Duodenal mucosa (tissue), 2 donors: ENCODE measurements around the gene RTN1.

ENCODE experiments used
- H3K27ac ChIP-seq: one replicate; pipeline ENCODE4 v1.7.0; 2013; ENCODE audit warnings: low read depth, low read length
- H3K27me3 ChIP-seq, 2 donors: one replicate each; pipeline ENCODE4 v1.7.0; 2013; ENCODE audit warnings: low read length in 2 of 2, control low read depth in 1 of 2; ENCODE audit not compliant: insufficient read depth in 2 of 2, control insufficient read depth in 1 of 2
- H3K36me3 ChIP-seq, 2 donors: one replicate each; pipeline ENCODE4 v1.7.0; 2013; ENCODE audit warnings: low read length in 2 of 2, control low read depth in 1 of 2; ENCODE audit not compliant: insufficient read depth in 2 of 2, control insufficient read depth in 1 of 2
- H3K4me1 ChIP-seq, 2 donors: one replicate each; pipeline ENCODE4 v1.7.0; 2013; ENCODE audit warnings: low read length in 2 of 2, control low read depth in 1 of 2; ENCODE audit not compliant: insufficient read depth in 2 of 2, control insufficient read depth in 1 of 2
- H3K4me3 ChIP-seq, 2 donors: one replicate each; pipeline ENCODE4 v1.7.0; 2013; ENCODE audit warnings: low read length in 2 of 2, low read depth in 1 of 2
- H3K9ac ChIP-seq, 2 donors: one replicate each; pipeline ENCODE4 v1.7.0; 2013; ENCODE audit warnings: low read length in 2 of 2, low read depth in 1 of 2
- H3K9me3 ChIP-seq, 2 donors: one replicate each; pipeline ENCODE4 v1.7.0; 2013; ENCODE audit warnings: low read length in 2 of 2, control low read depth in 1 of 2; ENCODE audit not compliant: control insufficient read depth in 1 of 2

The RTN1 gene

GRCh38 chr14:59850458-59850857, 20.1 kb downstream of the RTN1 start:
- no peak overlapping the region for H3K27ac ChIP-seq
- no peak overlapping the region for H3K9ac ChIP-seq
- no peaks in the 10 kb centered on the region for H3K36me3 ChIP-seq
- no peaks in the 10 kb centered on the region for H3K9me3 ChIP-seq
- peaks cover 5 to 20% of the 10 kb centered on the region in 2 donors for H3K4me1 ChIP-seq
- H3K4me3 ChIP-seq: no peak overlapping the region
- no peaks in the 10 kb centered on the region for H3K27me3 ChIP-seq

DNA sequence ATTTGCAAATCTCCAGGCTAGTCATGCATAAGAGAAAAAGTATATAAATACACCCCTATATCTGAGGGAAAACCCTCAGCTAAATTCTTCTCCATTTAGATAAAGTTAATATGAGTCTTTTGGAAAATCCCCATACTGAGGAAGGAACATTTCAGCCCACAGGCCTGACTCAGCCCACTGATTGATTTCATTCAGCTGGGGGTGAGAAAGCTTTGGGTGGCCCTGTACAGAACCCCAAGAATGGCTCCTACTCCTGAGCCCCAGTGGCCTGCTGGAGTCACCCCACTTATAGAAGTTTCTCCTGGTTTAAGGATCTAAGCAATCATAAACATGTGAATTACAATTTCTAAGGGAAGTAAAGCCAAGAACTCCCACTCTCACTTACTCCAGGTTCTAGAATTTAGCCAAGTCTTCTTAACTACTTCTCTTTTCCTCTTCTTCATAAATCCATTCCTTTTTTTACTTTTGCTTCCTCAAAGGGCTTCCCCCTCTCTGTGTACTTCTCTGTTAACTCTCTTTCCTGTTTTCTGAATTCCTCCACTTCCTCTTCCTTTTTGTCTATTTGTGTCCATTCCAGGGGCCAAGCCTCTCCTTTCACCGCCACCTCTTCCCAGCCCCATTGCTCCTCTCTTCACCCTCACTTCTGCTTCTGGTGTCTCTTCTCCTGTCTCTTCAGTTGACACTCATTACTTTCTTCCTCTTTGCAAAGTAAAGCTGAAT, 21.0 kb downstream of the RTN1 start:
- H3K9ac ChIP-seq: no peak overlapping the region
- no peak overlapping the region for H3K4me3 ChIP-seq
- H3K4me1 ChIP-seq: peaks cover 5 to 20% of the 10 kb centered on the region in 2 donors
- no peak overlapping the region for H3K27ac ChIP-seq
- H3K9me3 ChIP-seq: no peaks in the 10 kb centered on the region
- H3K36me3 ChIP-seq: no peaks in the 10 kb centered on the region
- no peaks in the 10 kb centered on the region for H3K27me3 ChIP-seq

DNA sequence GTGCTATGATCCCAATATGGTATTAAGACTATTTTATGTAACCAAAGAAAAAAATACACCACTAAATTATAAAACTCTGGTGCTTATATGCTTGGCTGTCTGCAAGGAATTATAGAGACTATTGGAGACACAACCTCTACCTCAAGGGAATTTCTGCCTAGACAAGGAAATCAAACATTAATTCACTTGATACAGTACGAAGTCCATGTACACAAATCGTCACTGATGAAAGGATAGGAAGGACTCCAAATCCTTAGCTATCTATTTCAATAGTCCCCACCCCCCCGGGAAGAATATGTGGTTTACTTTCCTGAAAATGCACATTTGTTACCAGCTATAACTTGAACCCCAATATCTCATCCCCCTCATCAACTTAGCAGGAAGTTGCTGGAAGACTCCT, 21.9 kb downstream of the RTN1 start:
- no peak overlapping the region for H3K9ac ChIP-seq
- H3K4me1 ChIP-seq: peaks cover 5 to 20% of the 10 kb centered on the region in 2 donors
- H3K36me3 ChIP-seq: no peaks in the 10 kb centered on the region
- H3K27me3 ChIP-seq: no peaks in the 10 kb centered on the region
- no peaks in the 10 kb centered on the region for H3K9me3 ChIP-seq
- H3K4me3 ChIP-seq: no peak overlapping the region
- H3K27ac ChIP-seq: no peak overlapping the region

DNA sequence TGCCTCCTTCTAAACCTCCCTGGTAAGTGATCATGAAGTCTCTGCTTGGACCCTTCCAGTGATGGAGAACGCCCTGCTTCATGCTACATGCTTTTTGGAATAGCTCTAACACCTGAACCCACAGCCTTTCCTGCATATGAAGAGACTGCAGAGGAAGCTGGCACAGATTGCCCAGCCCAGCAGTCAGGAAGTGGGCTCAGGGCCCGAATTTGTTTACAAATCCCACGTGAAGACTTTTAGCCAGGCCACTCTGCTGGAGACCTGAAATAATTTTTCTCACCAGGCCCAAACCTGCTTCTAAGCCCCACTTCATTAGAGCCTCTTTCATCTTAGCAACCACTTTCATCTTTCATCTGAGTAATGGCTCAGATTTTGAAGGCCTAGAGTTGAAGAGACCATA, 22.9 kb downstream of the RTN1 start:
- Histone ChIP-seq H3K4me1 (peaks cover 5 to 20% of the 10 kb centered on the region in 2 donors), H3K4me3 (no peak overlapping the region), H3K9me3 (no peaks in the 10 kb centered on the region), H3K27me3 (no peaks in the 10 kb centered on the region), H3K36me3 (no peaks in the 10 kb centered on the region), H3K9ac (no peak overlapping the region), H3K27ac (no peak overlapping the region)

GRCh38 chr14:59846595-59846994, 24.0 kb downstream of the RTN1 start:
- peaks cover 5 to 20% of the 10 kb centered on the region in 2 donors for H3K4me1 ChIP-seq
- no peak overlapping the region for H3K9ac ChIP-seq
- H3K27me3 ChIP-seq: no peaks in the 10 kb centered on the region
- H3K9me3 ChIP-seq: no peaks in the 10 kb centered on the region
- H3K36me3 ChIP-seq: no peaks in the 10 kb centered on the region
- H3K27ac ChIP-seq: no peak overlapping the region
- H3K4me3 ChIP-seq: no peak overlapping the region

- peaks cover 5 to 20% of the 10 kb centered on the region in 2 donors for H3K4me1 ChIP-seq
- no peaks in the 10 kb centered on the region for H3K9me3 ChIP-seq
- no peak overlapping the region for H3K9ac ChIP-seq
- H3K36me3 ChIP-seq: no peaks in the 10 kb centered on the region
- no peak overlapping the region for H3K4me3 ChIP-seq
- H3K27ac ChIP-seq: no peak overlapping the region
- no peaks in the 10 kb centered on the region for H3K27me3 ChIP-seq
Measured at GRCh38 chr14:59845245-59845644, 25.3 kb downstream of the RTN1 start.

GRCh38 chr14:59844186-59844812, 26.3 kb downstream of the RTN1 start:
- Histone ChIP-seq H3K4me3 (no peak overlapping the region), H3K9ac (no peak overlapping the region), H3K36me3 (no peaks in the 10 kb centered on the region), H3K27ac (no peak overlapping the region), H3K4me1 (peaks cover 5 to 17% of the 10 kb centered on the region in 2 donors), H3K27me3 (no peaks in the 10 kb centered on the region), H3K9me3 (no peaks in the 10 kb centered on the region)

DNA sequence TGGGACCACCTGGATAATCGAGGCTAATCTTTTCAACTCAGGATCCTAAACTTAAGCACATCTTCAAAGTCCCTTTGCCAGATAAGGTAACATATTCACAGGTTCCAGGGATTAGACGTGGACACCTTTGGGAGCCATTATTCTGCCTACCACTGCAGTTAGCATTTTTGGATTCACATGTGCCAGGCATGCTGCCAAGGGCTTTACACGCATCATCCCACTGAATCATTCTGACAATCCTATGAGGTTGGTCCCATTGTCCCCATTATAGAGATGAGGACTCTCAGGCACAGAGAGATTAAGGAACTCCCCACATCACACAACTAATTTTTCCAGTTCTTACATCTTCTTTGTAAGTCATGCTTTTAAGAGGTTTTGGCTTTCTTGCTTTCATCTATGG, 34.5 kb downstream of the RTN1 start:
- Histone ChIP-seq H3K9me3 (no peaks in the 10 kb centered on the region), H3K9ac (no peak overlapping the region), H3K36me3 (no peaks in the 10 kb centered on the region), H3K4me3 (no peak overlapping the region), H3K27me3 (no peaks in the 10 kb centered on the region), H3K4me1 (no peaks in the 10 kb centered on the region), H3K27ac (no peak overlapping the region)

DNA sequence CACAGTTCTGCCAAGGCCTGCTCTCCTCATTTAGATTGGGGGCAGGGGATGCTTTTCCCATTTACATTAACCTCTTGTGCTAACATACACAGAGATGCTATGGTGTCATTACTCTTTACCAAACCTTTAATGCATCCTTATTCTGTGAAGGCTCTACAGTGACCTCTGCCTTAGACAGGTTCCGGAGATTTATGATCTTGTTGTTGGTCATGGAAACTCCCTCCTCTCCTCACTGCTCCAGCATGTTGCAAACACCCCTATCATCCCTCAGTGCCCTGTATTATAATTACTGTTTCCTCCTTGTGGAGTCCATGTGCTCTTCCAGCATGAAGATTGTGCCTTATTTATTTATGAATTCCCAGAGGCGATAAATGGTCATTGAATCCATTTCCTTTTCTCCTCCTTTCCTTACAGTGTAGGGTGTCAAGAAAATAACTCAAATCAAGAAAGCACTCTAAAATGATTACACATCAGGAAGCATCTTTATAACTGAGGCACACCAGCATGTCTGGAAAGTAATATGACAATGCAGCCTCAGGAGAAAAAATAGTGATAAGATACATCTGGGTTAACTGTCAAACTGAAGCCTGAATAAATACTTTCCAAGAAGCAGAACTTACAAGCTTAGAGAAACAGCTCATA, 37.8 kb downstream of the RTN1 start:
- Histone ChIP-seq H3K36me3 (no peaks in the 10 kb centered on the region), H3K4me3 (no peak overlapping the region), H3K9ac (no peak overlapping the region), H3K27ac (no peak overlapping the region), H3K27me3 (no peaks in the 10 kb centered on the region), H3K9me3 (no peaks in the 10 kb centered on the region), H3K4me1 (no peaks in the 10 kb centered on the region)

GRCh38 chr14:59831121-59831730, 39.4 kb downstream of the RTN1 start:
- Histone ChIP-seq H3K36me3 (no peaks in the 10 kb centered on the region), H3K4me1 (no peaks in the 10 kb centered on the region), H3K27me3 (no peaks in the 10 kb centered on the region), H3K4me3 (no peak overlapping the region), H3K9ac (no peak overlapping the region), H3K27ac (no peak overlapping the region), H3K9me3 (no peaks in the 10 kb centered on the region)
